Thyroid gland (tissue), 4 donors: ENCODE results near the gene SSTR4. TPM values are rescaled to one million over a fixed set of nuclear protein-coding genes. Genes with fewer than 3 reads are reported as not detected.

Experiments used
- DNase-seq, 2 donors: peaks; one replicate each; pipeline ENCODE4 v3.0.0-alpha.2; 2019
- H3K27ac ChIP-seq, 3 donors: fragments of 200-600 bp; sonication (generic); 1 replicate in 2 of 3; 2 replicates in 1 of 3; pipeline ENCODE4 v1.5.1; 2016 to 2019; ENCODE audit warnings: mild to moderate bottlenecking in 1 of 3, moderate library complexity in 1 of 3
- H3K27me3 ChIP-seq: fragments of 200-600 bp; sonication (generic); one replicate; pipeline ENCODE4 v1.5.1; 2019
- H3K36me3 ChIP-seq, 2 donors: fragments of 200-600 bp; sonication (generic); one replicate each; pipeline ENCODE4 v1.5.1; 2016 to 2019
- H3K4me1 ChIP-seq, 2 donors: fragments of 200-600 bp; sonication (generic); one replicate each; pipeline ENCODE4 v1.5.1; 2017 to 2019
- H3K4me3 ChIP-seq, 3 donors: fragments of 200-600 bp; sonication (generic); replicated peaks in 1 of 3; 1 replicate in 2 of 3; 2 replicates in 1 of 3; pipeline ENCODE4 v1.5.1; 2016; ENCODE audit warnings: mild to moderate bottlenecking in 1 of 3
- H3K9me3 ChIP-seq: fragments of 200-600 bp; sonication (generic); one replicate; pipeline ENCODE4 v1.5.1; 2017
- POLR2A ChIP-seq, 2 donors: fragments of 450-650 bp; IDR thresholded peaks; one replicate each; pipeline ENCODE4 v1.6.1; 2017; ENCODE audit warnings: antibody characterized with exemption in 2 of 2, mild to moderate bottlenecking in 2 of 2, moderate library complexity in 1 of 2
- WGBS, 2 donors: methylation state at CpG; one replicate each; pipeline ENCODE4 v1.1.5; 2017; 5-methylcytosine and 5-hydroxymethylcytosine counted together
- intact Hi-C: fragments of 100-400 bp; cut with DNase I; formaldehyde crosslinking; loops from one replicate; pipeline ENCODE4 v1.15.1; 2023
- total RNA-seq, 4 donors: library from RNA; depleted of rRNA; stranded (reverse); fragments of >200 nt; gene quantifications; one replicate each; pipeline ENCODE4 v1.2.3, GENCODE V29; 2016
- TF ChIP-seq, protein P1 (sequence below), 6 experiments: fragments of 200-600 bp in 3 of 6; fragments of 450-650 bp in 3 of 6; sonication (generic) in 3 of 6; IDR thresholded peaks; one replicate each; pipeline ENCODE4 v1.5.1; 2016 to 2019; ENCODE audit warnings: antibody characterized with exemption in 6 of 6, mild to moderate bottlenecking in 2 of 6, inconsistent platforms in 1 of 6, moderate library complexity in 1 of 6

Gene SSTR4
- total RNA-seq, 4 donors from 2014 or later = not detected

DNA sequence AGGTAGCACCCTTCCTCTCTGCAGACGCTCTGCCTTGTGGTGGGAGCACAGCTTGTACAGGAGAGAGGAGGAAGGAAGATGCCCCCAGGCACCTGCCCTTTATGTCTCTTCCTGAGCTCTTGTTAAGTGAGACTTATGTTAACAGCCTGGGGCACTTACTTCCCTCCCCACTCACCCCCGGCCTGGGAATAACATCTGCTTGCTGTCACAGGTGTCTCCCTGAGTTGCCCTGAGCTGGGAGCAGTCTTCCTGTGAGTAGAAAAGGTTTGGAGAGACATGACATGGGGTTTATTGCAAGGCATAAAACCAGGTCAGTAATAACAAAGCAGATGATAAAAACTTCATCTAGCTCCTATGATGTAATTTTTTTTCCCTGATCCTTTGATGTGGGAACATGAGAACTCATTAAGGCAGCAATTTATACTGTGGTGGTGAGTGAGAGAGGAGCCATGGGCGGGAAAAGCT lies 1.9 kb downstream of the SSTR4 start:
- Histone ChIP-seq H3K27me3 (no peaks in the 10 kb centered on the region), H3K9me3 (no peaks in the 10 kb centered on the region), H3K4me3 (no peak overlapping the region), H3K4me1 (peaks cover 0 to 13% of the 10 kb centered on the region in 2 donors), H3K27ac (no peak overlapping the region), H3K36me3 (no peaks in the 10 kb centered on the region)
- TF ChIP-seq, protein P1, sequence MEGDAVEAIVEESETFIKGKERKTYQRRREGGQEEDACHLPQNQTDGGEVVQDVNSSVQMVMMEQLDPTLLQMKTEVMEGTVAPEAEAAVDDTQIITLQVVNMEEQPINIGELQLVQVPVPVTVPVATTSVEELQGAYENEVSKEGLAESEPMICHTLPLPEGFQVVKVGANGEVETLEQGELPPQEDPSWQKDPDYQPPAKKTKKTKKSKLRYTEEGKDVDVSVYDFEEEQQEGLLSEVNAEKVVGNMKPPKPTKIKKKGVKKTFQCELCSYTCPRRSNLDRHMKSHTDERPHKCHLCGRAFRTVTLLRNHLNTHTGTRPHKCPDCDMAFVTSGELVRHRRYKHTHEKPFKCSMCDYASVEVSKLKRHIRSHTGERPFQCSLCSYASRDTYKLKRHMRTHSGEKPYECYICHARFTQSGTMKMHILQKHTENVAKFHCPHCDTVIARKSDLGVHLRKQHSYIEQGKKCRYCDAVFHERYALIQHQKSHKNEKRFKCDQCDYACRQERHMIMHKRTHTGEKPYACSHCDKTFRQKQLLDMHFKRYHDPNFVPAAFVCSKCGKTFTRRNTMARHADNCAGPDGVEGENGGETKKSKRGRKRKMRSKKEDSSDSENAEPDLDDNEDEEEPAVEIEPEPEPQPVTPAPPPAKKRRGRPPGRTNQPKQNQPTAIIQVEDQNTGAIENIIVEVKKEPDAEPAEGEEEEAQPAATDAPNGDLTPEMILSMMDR (IDR thresholded peaks at IDR 0.05) = no peak
- no peak for TF ChIP-seq POLR2A (IDR thresholded peaks at IDR 0.05)
- WGBS, 2 donors = 46 to 47% methylated on average over 3 of the region's 3 CpGs
- DNase-seq = no peak
- intact Hi-C loops = loop anchor here (10.0 kb wide), 1 partner anchor 342 kb away; no protein-coding TSS in a partner anchor

DNA sequence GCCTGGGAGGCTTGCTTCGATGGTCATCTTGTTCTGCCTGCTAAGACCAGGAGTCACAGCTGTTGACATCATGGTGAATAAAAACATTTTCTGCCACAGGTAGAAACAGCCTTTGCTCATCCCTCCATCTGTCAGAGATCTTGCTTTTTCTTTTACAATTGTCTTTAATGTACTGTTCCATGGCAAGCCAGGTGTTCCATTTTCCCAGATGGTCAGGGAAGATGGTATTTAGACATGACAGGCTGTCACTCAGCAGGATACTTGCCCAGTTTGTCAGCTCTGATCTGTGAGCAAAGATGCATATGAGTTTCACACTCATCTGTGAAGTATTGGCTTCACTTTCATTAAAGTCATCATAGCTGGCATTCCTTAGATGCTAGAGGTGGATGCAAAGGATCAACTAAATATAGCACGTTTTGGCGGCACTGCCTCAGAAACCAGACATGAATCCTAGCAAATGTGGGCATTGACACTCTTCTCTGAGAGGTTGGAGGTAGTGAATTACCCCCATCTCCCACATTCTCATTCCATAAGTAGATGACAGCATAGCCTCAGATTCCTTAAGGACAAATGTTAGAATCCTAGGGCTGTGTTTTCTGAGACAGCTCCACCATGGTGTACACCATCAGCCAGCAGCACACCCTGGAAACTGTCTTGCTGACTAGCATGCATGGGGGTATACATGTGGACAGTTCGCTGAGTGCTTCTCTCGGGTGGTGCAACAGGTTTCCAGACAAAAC lies 4.2 kb downstream of the SSTR4 start:
- Histone ChIP-seq H3K36me3 (no peaks in the 10 kb centered on the region), H3K27me3 (no peaks in the 10 kb centered on the region), H3K4me3 (no peak overlapping the region), H3K4me1 (peaks cover 0 to 8% of the 10 kb centered on the region in 2 donors), H3K27ac (no peak overlapping the region), H3K9me3 (no peaks in the 10 kb centered on the region)
- 77 to 87% methylated on average over 3 to 5 of the region's 5 CpGs for WGBS, 2 donors
- no peak for DNase-seq
- TF ChIP-seq, protein P1 (IDR thresholded peaks at IDR 0.05) = no peak
- no peak for TF ChIP-seq POLR2A (IDR thresholded peaks at IDR 0.05)
- intact Hi-C loops = loop anchor here (10.0 kb wide), 1 partner anchor 345 kb away; no protein-coding TSS in a partner anchor

DNA sequence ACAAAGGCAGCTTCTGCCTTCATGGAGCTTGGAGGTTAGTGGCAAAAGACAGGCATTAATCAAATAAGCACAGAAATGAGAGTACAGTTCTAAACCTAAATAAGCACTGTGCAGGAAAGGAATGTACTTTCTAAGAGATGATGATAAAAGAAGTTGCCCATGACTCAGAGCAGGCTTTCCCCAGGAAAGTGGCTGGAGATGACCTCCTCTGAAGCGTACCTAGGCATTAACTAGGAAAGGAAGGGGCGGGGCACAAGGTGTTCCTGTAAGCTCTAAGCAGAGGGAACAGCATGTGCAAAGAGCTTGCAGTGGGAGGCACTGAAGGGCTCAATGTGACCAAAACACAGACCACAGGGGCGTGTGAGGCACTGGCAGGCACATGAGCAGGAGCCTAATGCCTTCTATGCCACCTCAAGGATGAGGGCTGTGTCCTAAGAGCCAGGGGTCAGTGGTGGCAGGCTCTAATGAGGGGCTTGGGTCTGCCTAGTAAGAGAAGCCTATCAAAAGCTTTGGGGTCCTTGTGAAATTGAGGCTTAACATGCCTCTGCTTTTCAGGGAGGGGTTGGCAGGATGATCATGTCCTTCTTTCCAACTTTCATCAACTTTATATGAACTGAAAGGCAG lies 4.9 kb downstream of the SSTR4 start:
- WGBS, 2 donors = 77 to 78% methylated on average over 3 of the region's 3 CpGs
- Histone ChIP-seq H3K27me3 (no peaks in the 10 kb centered on the region), H3K4me3 (no peak overlapping the region), H3K9me3 (no peaks in the 10 kb centered on the region), H3K27ac (no peak overlapping the region), H3K4me1 (peaks cover 0 to 6% of the 10 kb centered on the region in 2 donors), H3K36me3 (no peaks in the 10 kb centered on the region)
- no peak for DNase-seq
- intact Hi-C loops = loop anchor here (10.0 kb wide), 2 partner anchors 305 to 345 kb away; no protein-coding TSS in a partner anchor
- no peak for TF ChIP-seq POLR2A (IDR thresholded peaks at IDR 0.05)
- TF ChIP-seq, protein P1 (IDR thresholded peaks at IDR 0.05) = no peak

DNA sequence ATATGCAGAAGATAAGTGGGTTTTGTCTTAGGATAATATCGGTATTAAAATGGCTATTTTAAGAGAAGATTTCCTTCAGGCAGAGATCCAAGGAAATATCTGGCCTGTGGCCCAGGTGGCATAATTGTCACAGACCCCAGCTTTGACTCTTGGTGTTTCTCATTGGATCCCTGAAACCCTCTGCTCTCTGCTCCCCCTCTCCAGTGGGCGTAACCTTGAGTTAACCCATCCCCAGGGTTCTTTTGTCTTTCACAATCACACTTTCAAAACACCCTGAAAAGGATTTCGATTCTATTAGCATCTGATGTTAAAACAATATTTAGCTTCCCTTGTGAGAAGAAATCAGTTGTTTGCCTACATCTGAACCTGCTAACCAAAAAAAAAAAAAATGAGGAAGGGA lies 7.2 kb downstream of the SSTR4 start:
- no peak overlapping the region for H3K27ac ChIP-seq
- H3K27me3 ChIP-seq = no peaks in the 10 kb centered on the region

More for the DNA sequence above, 7.2 kb downstream of the SSTR4 start:
- H3K4me3 ChIP-seq = no peak overlapping the region
- no peaks in the 10 kb centered on the region for H3K9me3 ChIP-seq
- DNase-seq = no peak
- TF ChIP-seq, protein P1 (IDR thresholded peaks at IDR 0.05) = no peak
- no peak for TF ChIP-seq POLR2A (IDR thresholded peaks at IDR 0.05)
- H3K36me3 ChIP-seq = no peaks in the 10 kb centered on the region
- whole genome bisulfite sequencing, 2 donors = 49 to 53% methylated on average over 3 of the region's 3 CpGs
- intact Hi-C loops = loop anchor here (10.0 kb wide), 1 partner anchor 303 kb away; no protein-coding TSS in a partner anchor
- peaks cover 12 to 17% of the 10 kb centered on the region in 2 donors for H3K4me1 ChIP-seq
